GM12878 (cell line): ENCODE data around the gene CFAP74. TPM values are rescaled to one million over a fixed set of nuclear protein-coding genes. Genes with fewer than 3 reads are reported as not detected.

ENCODE experiments used
- ATAC-seq: fragments of 200-7000 bp; cut with Tn5 transposase; 3 replicates; pipeline ENCODE4 v1.9.1; 2020; ENCODE audit warnings: mild to moderate bottlenecking, moderate library complexity
- BruUV-seq: library from RNA; stranded (reverse); fragments of 400-500 nt; replicated peaks from 2 replicates; lab custom pipeline; 2021; lab: Mats Ljungman, UMichigan
- CTCF ChIA-PET: fragments of 300-600 bp; sonication (Branson Sonifier 250); formaldehyde crosslinking; extraction: SDS; loops from one replicate; lab custom pipeline; 2021; ENCODE audit warnings: inconsistent platforms; lab: Yijun Ruan, JAX
- POLR2A ChIA-PET: fragments of 350-600 bp; formaldehyde crosslinking; extraction: SDS; loops from one replicate; lab custom pipeline; 2021; ENCODE audit warnings: inconsistent platforms; lab: Charles Lee
- RAD21 ChIA-PET: fragments of 300-600 bp; sonication (Branson Sonifier 250); formaldehyde crosslinking; loops from one replicate; lab custom pipeline; 2023; ENCODE audit warnings: antibody characterized with exemption; ENCODE audit not compliant: unreplicated experiment; lab: Charles Lee
- SMC1A ChIA-PET: fragments of 300-600 bp; sonication (Branson Sonifier 250); formaldehyde crosslinking; loops from one replicate; lab custom pipeline; 2023; ENCODE audit not compliant: unreplicated experiment, uncharacterized antibody; lab: Charles Lee
- DNase-seq: peaks from one replicate; pipeline ENCODE4 v3.0.0-alpha.2; 2011; ENCODE audit warnings: low read depth, low spot score
- FAIRE-seq: peaks from 3 replicates; lab custom pipeline; 2011; peaks lifted over from hg19 to GRCh38; lab: Jason Lieb, UNC
- H2AFZ ChIP-seq: 2 replicates; pipeline ENCODE4 v1.6.0; 2011; ENCODE audit warnings: low read depth, low read length, control low read depth; ENCODE audit not compliant: control insufficient read depth
- H3K27ac ChIP-seq: 2 replicates; pipeline ENCODE4 v1.5.1; 2011; ENCODE audit warnings: control low read depth; ENCODE audit not compliant: control insufficient read depth, insufficient read depth
- H3K27me3 ChIP-seq, 2 experiments: replicated peaks in 1 of 2; 2 replicates each; pipeline versions ENCODE4 v1.6.0 to v1.6.1; 2011; ENCODE audit warnings: low read length in 1 of 2; ENCODE audit not compliant: control insufficient read depth in 2 of 2, insufficient read depth in 2 of 2
- H3K36me3 ChIP-seq, 2 experiments: 2 replicates each; pipeline ENCODE4 v1.5.1; 2011; ENCODE audit warnings: low read length in 1 of 2; ENCODE audit not compliant: control insufficient read depth in 2 of 2, insufficient read depth in 2 of 2
- H3K4me1 ChIP-seq: 2 replicates; pipeline ENCODE4 v1.6.1; 2011; ENCODE audit warnings: mild to moderate bottlenecking, low read length, moderate library complexity, mixed read lengths; ENCODE audit not compliant: control insufficient read depth, insufficient read depth
- H3K4me2 ChIP-seq: 2 replicates; pipeline ENCODE4 v1.6.0; 2011; ENCODE audit warnings: control low read depth; ENCODE audit not compliant: control insufficient read depth, insufficient read depth
- H3K4me3 ChIP-seq: fragments of 200-600 bp; sonication (generic); 2 replicates; pipeline ENCODE4 v1.5.1; 2016
- H3K79me2 ChIP-seq: 2 replicates; pipeline ENCODE4 v1.6.0; 2011; ENCODE audit warnings: low read length; ENCODE audit not compliant: control insufficient read depth, insufficient read depth
- H3K9ac ChIP-seq: 2 replicates; pipeline ENCODE4 v1.8.0; 2011; ENCODE audit warnings: low read length, control low read depth, mixed read lengths; ENCODE audit not compliant: control insufficient read depth, insufficient read depth
- H3K9me3 ChIP-seq: replicated peaks from 3 replicates; pipeline ENCODE4 v1.5.1; 2011; ENCODE audit warnings: mild to moderate bottlenecking, low read length; ENCODE audit not compliant: control insufficient read depth, insufficient read depth
- H4K20me1 ChIP-seq: 2 replicates; pipeline ENCODE4 v1.6.0; 2011; ENCODE audit not compliant: control insufficient read depth, insufficient read depth
- EGR1 ChIP-seq, 2 experiments: IDR thresholded peaks; 1 replicate in 1 of 2; 2 replicates in 1 of 2; pipeline ENCODE4 v1.6.1; 2011 to 2012; ENCODE audit warnings: low read depth in 2 of 2, low read length in 2 of 2, borderline replicate concordance in 1 of 2, mild to moderate bottlenecking in 1 of 2, moderate library complexity in 1 of 2
- HCFC1 ChIP-seq: fragments of 150-350 bp; IDR thresholded peaks from 2 replicates; pipeline ENCODE4 v1.6.1; 2014; ENCODE audit warnings: low read length
- IKZF1 ChIP-seq: fragments of 450-650 bp; conservative IDR thresholded peaks from 2 replicates; pipeline ENCODE4 v1.6.1; 2017; ENCODE audit warnings: antibody characterized with exemption, mild to moderate bottlenecking
- NBN ChIP-seq: fragments of 450-650 bp; IDR thresholded peaks from 2 replicates; pipeline ENCODE4 v1.6.1; 2016
- RAD21 ChIP-seq: IDR thresholded peaks from 2 replicates; pipeline ENCODE4 v1.6.1; 2011; ENCODE audit warnings: mild to moderate bottlenecking, low read depth, low read length, moderate library complexity; ENCODE audit not compliant: insufficient read depth
- RAD51 ChIP-seq: fragments of 450-650 bp; IDR thresholded peaks from 2 replicates; pipeline ENCODE4 v1.6.1; 2016; ENCODE audit warnings: moderate library complexity, mild to moderate bottlenecking, inconsistent platforms
- RELA ChIP-seq: fragments of 450-650 bp; IDR thresholded peaks from 2 replicates; pipeline ENCODE4 v1.8.0; 2014; ENCODE audit warnings: borderline replicate concordance; ENCODE audit not compliant: partially characterized antibody
- SRF ChIP-seq, 2 experiments: IDR thresholded peaks; 2 replicates each; pipeline ENCODE4 v1.6.1; 2011; ENCODE audit warnings: low read depth in 2 of 2, low read length in 2 of 2, mild to moderate bottlenecking in 1 of 2, moderate library complexity in 1 of 2
- SUZ12 ChIP-seq: fragments of 200-600 bp; sonication (generic); IDR thresholded peaks from one replicate; pipeline ENCODE4 v1.6.1; 2018; ENCODE audit warnings: antibody characterized with exemption, mild to moderate bottlenecking; ENCODE audit not compliant: unreplicated experiment
- ZNF217 ChIP-seq: fragments of 450-650 bp; IDR thresholded peaks from 2 replicates; pipeline ENCODE4 v1.6.1; 2017; ENCODE audit warnings: antibody characterized with exemption, mild to moderate bottlenecking
- WGBS: methylation state at CpG from one replicate; pipeline ENCODE4 v1.1.6; 2016; ENCODE audit warnings: low lambda C conversion rate; ENCODE audit not compliant: insufficient replicate concordance, insufficient coverage; ENCODE audit errors: missing lambda C conversion rate; 5-methylcytosine and 5-hydroxymethylcytosine counted together
- in situ Hi-C: fragments of 300-500 bp; cut with MboI; formaldehyde crosslinking; loops from 9 replicates; pipeline ENCODE4 v1.14.3; 2018; ENCODE audit warnings: mixed read lengths
- intact Hi-C: fragments of 100-400 bp; cut with micrococcal nuclease; formaldehyde crosslinking; loops from one replicate; pipeline ENCODE4 v1.14.2; 2022; ENCODE audit not compliant: unreplicated experiment
- polyA plus RNA-seq, 11 experiments: library from polyadenylated mRNA; depleted of rRNA in 4 of 11; unstranded in 6 of 11; stranded (reverse) in 5 of 11; fragments of >200 nt; fragmentation: Nextera tagmentation in 4 of 11; fragmentation: Illumina TruSeq in 1 of 11; extraction: Ambion mirVana in 4 of 11; extraction: Trizol in 1 of 11; gene quantifications; 1 replicate in 1 of 11; 2 replicates in 10 of 11; pipeline versions ENCODE4 v1.2.1 to v1.2.3, GENCODE V29; 2011 to 2016; ENCODE audit warnings: inconsistent platforms in 2 of 11, missing spikeins in 2 of 11, low read depth in 1 of 11
- total RNA-seq, 4 experiments: library from RNA; depleted of rRNA in 3 of 4; stranded (reverse); fragments of >200 nt in 3 of 4; fragmentation: Illumina TruSeq in 1 of 4; extraction: Trizol in 1 of 4; gene quantifications; 2 replicates each; pipeline versions ENCODE4 v1.2.1 to v1.2.3, GENCODE V29; 2013 to 2021
- TF ChIP-seq, protein P1 (sequence below): fragments of 450-650 bp; IDR thresholded peaks from 2 replicates; pipeline ENCODE4 v1.6.1; 2017; ENCODE audit warnings: mild to moderate bottlenecking, moderate library complexity
- TF ChIP-seq, protein P2 (sequence below): fragments of 450-650 bp; IDR thresholded peaks from 2 replicates; pipeline ENCODE4 v1.6.1; 2018; ENCODE audit warnings: borderline replicate concordance, mild to moderate bottlenecking; ENCODE audit not compliant: partially characterized antibody
- TF ChIP-seq, protein P3 (sequence below), 3 experiments: IDR thresholded peaks in 2 of 3; conservative IDR thresholded peaks in 1 of 3; 2 replicates each; pipeline ENCODE4 v1.5.1; 2011; ENCODE audit warnings: low read depth in 3 of 3, low read length in 3 of 3, mild to moderate bottlenecking in 3 of 3, control low read depth in 2 of 3, moderate library complexity in 2 of 3, inconsistent platforms in 1 of 3, mixed read lengths in 1 of 3; ENCODE audit not compliant: control insufficient read depth in 2 of 3, insufficient read depth in 1 of 3; ENCODE audit errors: extremely low read depth in 1 of 3
- TF ChIP-seq, protein P4 (sequence below): fragments of 450-650 bp; IDR thresholded peaks from 2 replicates; pipeline ENCODE4 v1.6.1; 2017; ENCODE audit warnings: mild to moderate bottlenecking

Gene CFAP74
- total and polyA plus RNA-seq, 10 of the 15 experiments (the other 5 are each of a cell fraction or from before 2014, with no cell fraction given): 0.01 TPM; not detected in 9

DNA sequence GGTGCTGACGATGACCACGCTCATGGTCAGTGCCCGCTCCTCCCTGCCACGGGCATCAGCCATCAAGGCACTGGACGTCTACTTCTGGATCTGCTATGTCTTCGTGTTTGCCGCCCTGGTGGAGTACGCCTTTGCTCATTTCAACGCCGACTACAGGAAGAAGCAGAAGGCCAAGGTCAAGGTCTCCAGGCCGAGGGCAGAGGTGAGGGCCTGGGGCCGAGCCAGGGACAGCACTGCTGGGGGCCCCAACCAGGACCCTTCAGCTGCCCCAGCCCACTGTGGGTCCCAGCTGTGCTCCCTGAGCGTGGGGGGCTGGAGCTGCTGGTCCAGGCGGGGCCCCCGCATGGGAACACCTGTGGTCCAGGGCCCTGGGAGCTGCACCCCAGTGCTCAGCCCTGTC is 26.0 kb upstream of the CFAP74 start:
- H3K36me3 ChIP-seq: no peaks in the 10 kb centered on the region
- TF ChIP-seq, protein P1, sequence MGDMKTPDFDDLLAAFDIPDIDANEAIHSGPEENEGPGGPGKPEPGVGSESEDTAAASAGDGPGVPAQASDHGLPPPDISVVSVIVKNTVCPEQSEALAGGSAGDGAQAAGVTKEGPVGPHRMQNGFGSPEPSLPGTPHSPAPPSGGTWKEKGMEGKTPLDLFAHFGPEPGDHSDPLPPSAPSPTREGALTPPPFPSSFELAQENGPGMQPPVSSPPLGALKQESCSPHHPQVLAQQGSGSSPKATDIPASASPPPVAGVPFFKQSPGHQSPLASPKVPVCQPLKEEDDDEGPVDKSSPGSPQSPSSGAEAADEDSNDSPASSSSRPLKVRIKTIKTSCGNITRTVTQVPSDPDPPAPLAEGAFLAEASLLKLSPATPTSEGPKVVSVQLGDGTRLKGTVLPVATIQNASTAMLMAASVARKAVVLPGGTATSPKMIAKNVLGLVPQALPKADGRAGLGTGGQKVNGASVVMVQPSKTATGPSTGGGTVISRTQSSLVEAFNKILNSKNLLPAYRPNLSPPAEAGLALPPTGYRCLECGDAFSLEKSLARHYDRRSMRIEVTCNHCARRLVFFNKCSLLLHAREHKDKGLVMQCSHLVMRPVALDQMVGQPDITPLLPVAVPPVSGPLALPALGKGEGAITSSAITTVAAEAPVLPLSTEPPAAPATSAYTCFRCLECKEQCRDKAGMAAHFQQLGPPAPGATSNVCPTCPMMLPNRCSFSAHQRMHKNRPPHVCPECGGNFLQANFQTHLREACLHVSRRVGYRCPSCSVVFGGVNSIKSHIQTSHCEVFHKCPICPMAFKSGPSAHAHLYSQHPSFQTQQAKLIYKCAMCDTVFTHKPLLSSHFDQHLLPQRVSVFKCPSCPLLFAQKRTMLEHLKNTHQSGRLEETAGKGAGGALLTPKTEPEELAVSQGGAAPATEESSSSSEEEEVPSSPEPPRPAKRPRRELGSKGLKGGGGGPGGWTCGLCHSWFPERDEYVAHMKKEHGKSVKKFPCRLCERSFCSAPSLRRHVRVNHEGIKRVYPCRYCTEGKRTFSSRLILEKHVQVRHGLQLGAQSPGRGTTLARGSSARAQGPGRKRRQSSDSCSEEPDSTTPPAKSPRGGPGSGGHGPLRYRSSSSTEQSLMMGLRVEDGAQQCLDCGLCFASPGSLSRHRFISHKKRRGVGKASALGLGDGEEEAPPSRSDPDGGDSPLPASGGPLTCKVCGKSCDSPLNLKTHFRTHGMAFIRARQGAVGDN: no peak
- no peak for TF ChIP-seq IKZF1
- no peak for TF ChIP-seq NBN
- TF ChIP-seq, protein P2, sequence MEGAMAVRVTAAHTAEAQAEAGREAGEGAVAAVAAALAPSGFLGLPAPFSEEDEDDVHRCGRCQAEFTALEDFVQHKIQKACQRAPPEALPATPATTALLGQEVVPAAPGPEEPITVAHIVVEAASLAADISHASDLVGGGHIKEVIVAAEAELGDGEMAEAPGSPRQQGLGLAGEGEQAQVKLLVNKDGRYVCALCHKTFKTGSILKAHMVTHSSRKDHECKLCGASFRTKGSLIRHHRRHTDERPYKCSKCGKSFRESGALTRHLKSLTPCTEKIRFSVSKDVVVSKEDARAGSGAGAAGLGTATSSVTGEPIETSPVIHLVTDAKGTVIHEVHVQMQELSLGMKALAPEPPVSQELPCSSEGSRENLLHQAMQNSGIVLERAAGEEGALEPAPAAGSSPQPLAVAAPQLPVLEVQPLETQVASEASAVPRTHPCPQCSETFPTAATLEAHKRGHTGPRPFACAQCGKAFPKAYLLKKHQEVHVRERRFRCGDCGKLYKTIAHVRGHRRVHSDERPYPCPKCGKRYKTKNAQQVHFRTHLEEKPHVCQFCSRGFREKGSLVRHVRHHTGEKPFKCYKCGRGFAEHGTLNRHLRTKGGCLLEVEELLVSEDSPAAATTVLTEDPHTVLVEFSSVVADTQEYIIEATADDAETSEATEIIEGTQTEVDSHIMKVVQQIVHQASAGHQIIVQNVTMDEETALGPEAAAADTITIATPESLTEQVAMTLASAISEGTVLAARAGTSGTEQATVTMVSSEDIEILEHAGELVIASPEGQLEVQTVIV: no peak
- no peak for TF ChIP-seq SRF (IDR thresholded peaks at IDR 0.05; ENCODE audit: low read depth in 2 of 2, low read length in 2 of 2)
- TF ChIP-seq EGR1 (IDR thresholded peaks at IDR 0.05; ENCODE audit: borderline replicate concordance in 1 of 2, low read depth in 2 of 2, low read length in 2 of 2): no peak
- TF ChIP-seq, protein P3, sequence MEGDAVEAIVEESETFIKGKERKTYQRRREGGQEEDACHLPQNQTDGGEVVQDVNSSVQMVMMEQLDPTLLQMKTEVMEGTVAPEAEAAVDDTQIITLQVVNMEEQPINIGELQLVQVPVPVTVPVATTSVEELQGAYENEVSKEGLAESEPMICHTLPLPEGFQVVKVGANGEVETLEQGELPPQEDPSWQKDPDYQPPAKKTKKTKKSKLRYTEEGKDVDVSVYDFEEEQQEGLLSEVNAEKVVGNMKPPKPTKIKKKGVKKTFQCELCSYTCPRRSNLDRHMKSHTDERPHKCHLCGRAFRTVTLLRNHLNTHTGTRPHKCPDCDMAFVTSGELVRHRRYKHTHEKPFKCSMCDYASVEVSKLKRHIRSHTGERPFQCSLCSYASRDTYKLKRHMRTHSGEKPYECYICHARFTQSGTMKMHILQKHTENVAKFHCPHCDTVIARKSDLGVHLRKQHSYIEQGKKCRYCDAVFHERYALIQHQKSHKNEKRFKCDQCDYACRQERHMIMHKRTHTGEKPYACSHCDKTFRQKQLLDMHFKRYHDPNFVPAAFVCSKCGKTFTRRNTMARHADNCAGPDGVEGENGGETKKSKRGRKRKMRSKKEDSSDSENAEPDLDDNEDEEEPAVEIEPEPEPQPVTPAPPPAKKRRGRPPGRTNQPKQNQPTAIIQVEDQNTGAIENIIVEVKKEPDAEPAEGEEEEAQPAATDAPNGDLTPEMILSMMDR (IDR thresholded peaks at IDR 0.05 in 2 of 3, conservative IDR thresholded peaks at IDR 0.05 in 1 of 3; ENCODE audit: control insufficient read depth in 2 of 3, extremely low read depth in 1 of 3, insufficient read depth in 1 of 3, low read depth in 3 of 3, low read length in 3 of 3): no peak
- no peak for TF ChIP-seq RELA
- TF ChIP-seq SUZ12: no peak
- no peak for TF ChIP-seq RAD21
- TF ChIP-seq ZNF217: no peak
- no peak for TF ChIP-seq HCFC1
- TF ChIP-seq RAD51: no peak
- TF ChIP-seq, protein P4, sequence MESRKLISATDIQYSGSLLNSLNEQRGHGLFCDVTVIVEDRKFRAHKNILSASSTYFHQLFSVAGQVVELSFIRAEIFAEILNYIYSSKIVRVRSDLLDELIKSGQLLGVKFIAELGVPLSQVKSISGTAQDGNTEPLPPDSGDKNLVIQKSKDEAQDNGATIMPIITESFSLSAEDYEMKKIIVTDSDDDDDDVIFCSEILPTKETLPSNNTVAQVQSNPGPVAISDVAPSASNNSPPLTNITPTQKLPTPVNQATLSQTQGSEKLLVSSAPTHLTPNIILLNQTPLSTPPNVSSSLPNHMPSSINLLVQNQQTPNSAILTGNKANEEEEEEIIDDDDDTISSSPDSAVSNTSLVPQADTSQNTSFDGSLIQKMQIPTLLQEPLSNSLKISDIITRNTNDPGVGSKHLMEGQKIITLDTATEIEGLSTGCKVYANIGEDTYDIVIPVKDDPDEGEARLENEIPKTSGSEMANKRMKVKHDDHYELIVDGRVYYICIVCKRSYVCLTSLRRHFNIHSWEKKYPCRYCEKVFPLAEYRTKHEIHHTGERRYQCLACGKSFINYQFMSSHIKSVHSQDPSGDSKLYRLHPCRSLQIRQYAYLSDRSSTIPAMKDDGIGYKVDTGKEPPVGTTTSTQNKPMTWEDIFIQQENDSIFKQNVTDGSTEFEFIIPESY: no peak
- POLR2A ChIA-PET: no interaction called here
- no peak overlapping the region for H3K27ac ChIP-seq
- DNase-seq (no peak), ATAC-seq (no peak), FAIRE-seq (no peak)
- no TSS peak for BruUV-seq
- no peaks in the 10 kb centered on the region; a peak in 1 of 4 replicates for H3K27me3 ChIP-seq
- no peak overlapping the region for H3K4me2 ChIP-seq
- no peak overlapping the region for H3K9ac ChIP-seq
- RAD21 ChIA-PET: no interaction called here
- H3K79me2 ChIP-seq: no peaks in the 10 kb centered on the region
- H3K9me3 ChIP-seq: no peaks in the 10 kb centered on the region
- no peaks in the 10 kb centered on the region for H4K20me1 ChIP-seq
- in situ Hi-C loops (no loop called here), intact Hi-C loops (no loop called here)
- no peaks in the 10 kb centered on the region for H3K4me1 ChIP-seq
- SMC1A ChIA-PET: no interaction called here
- no peak overlapping the region for H2AFZ ChIP-seq
- CTCF ChIA-PET: no interaction called here
- H3K4me3 ChIP-seq: no peak overlapping the region
- WGBS: 43% methylated on average over 15 of the region's 15 CpGs
